HCT116 (cell line): ENCODE measurements around the gene AP4S1. TPM values are rescaled to one million over a fixed set of nuclear protein-coding genes. Genes with fewer than 3 reads are reported as not detected.

ENCODE experiments used
- ATAC-seq: fragments of 200-7000 bp; cut with Tn5 transposase; 2 replicates; pipeline ENCODE4 v1.9.1; 2020; ENCODE audit warnings: mild to moderate bottlenecking, moderate library complexity
- BruUV-seq: library from RNA; stranded (reverse); fragments of 400-500 nt; replicated peaks from 2 replicates; lab custom pipeline; 2021; lab: Mats Ljungman, UMichigan
- CTCF ChIA-PET: fragments of 300-600 bp; sonication (Branson Sonifier 250); formaldehyde crosslinking; loops from one replicate; lab custom pipeline; 2021; ENCODE audit warnings: antibody characterized with exemption; lab: Charles Lee
- POLR2A ChIA-PET: fragments of 300-600, 350-600 bp; sonication (Branson Sonifier 250); formaldehyde crosslinking; loops from one replicate; lab custom pipeline; 2021; ENCODE audit warnings: antibody characterized with exemption; lab: Charles Lee
- RAD21 ChIA-PET, 2 experiments: fragments of 300-600 bp; sonication (Branson Sonifier 250); formaldehyde crosslinking; loops; one replicate each; lab custom pipeline; 2023; ENCODE audit warnings: low total read pairs in 2 of 2; ENCODE audit not compliant: uncharacterized antibody in 2 of 2, unreplicated experiment in 2 of 2, low non-redundant PET in 1 of 2; lab: Charles Lee
- DNase-seq: peaks from one replicate; pipeline ENCODE4 v3.0.0-alpha.2; 2010; ENCODE audit warnings: low read depth, low spot score
- H2AFZ ChIP-seq: fragments of 200-600 bp; shearing (Covaris generic), sonication (generic); 2 replicates; pipeline ENCODE4 v1.6.1; 2017; ENCODE audit warnings: low read depth, mixed run types, mixed read lengths, antibody characterized with exemption, low read length; ENCODE audit not compliant: poor library complexity, severe bottlenecking
- H3K27ac ChIP-seq: 2 replicates; pipeline ENCODE4 v1.5.1; 2012; ENCODE audit warnings: low read depth, low read length
- H3K27me3 ChIP-seq: fragments of 200-600 bp; sonication (generic); 2 replicates; pipeline ENCODE4 v1.6.1; 2016; ENCODE audit warnings: mixed run types, low read length, mixed read lengths; ENCODE audit not compliant: insufficient read depth
- H3K36me3 ChIP-seq, 2 experiments: fragments of 200-500 bp in 1 of 2; fragments of 200-600 bp in 1 of 2; sonication (Bioruptor generic) in 1 of 2; sonication (generic) in 1 of 2; 2 replicates each; pipeline versions ENCODE4 v1.5.1 to v1.6.1; 2014 to 2016; ENCODE audit warnings: low read length in 2 of 2, inconsistent platforms in 1 of 2, mixed read lengths in 1 of 2, mixed run types in 1 of 2; ENCODE audit not compliant: insufficient read depth in 2 of 2, control insufficient read depth in 1 of 2
- H3K4me1 ChIP-seq, 2 experiments: fragments of 200-600 bp in 1 of 2; sonication (generic) in 1 of 2; 2 replicates each; pipeline versions ENCODE4 v1.5.1 to v1.6.1; 2012 to 2017; ENCODE audit warnings: low read length in 2 of 2, inconsistent platforms in 1 of 2, mild to moderate bottlenecking in 1 of 2, mixed read lengths in 1 of 2, mixed run types in 1 of 2, moderate library complexity in 1 of 2; ENCODE audit not compliant: insufficient read depth in 2 of 2, control insufficient read depth in 1 of 2
- H3K4me2 ChIP-seq: fragments of 200-600 bp; sonication (generic); 2 replicates; pipeline ENCODE4 v1.6.1; 2017; ENCODE audit warnings: mixed run types, low read length, mixed read lengths
- H3K4me3 ChIP-seq, 2 experiments: fragments of 200-600 bp in 1 of 2; sonication (generic) in 1 of 2; replicated peaks in 1 of 2; 2 replicates each; pipeline ENCODE4 v1.5.1; 2011 to 2016; ENCODE audit warnings: low read length in 2 of 2, control low read depth in 1 of 2, low read depth in 1 of 2, mild to moderate bottlenecking in 1 of 2, mixed read lengths in 1 of 2, mixed run types in 1 of 2
- H3K79me2 ChIP-seq: fragments of 200-600 bp; sonication (generic); 2 replicates; pipeline ENCODE4 v1.6.1; 2017; ENCODE audit warnings: mild to moderate bottlenecking, mixed run types, low read length, moderate library complexity, mixed read lengths; ENCODE audit not compliant: insufficient read depth
- H3K9ac ChIP-seq: fragments of 200-600 bp; sonication (generic); 2 replicates; pipeline ENCODE4 v1.6.1; 2016; ENCODE audit warnings: low read length, mixed read lengths
- H3K9me2 ChIP-seq: fragments of 200-600 bp; sonication (generic), shearing (Covaris generic); 2 replicates; pipeline ENCODE4 v1.6.1; 2017; ENCODE audit warnings: mixed run types, mild to moderate bottlenecking, moderate library complexity; ENCODE audit not compliant: insufficient read depth
- H3K9me3 ChIP-seq, 2 experiments: fragments of 200-500 bp in 1 of 2; fragments of 200-600 bp in 1 of 2; sonication (Bioruptor generic) in 1 of 2; sonication (generic) in 1 of 2; 2 replicates each; pipeline ENCODE4 v1.6.1; 2014 to 2017; ENCODE audit warnings: low read length in 2 of 2, mixed read lengths in 2 of 2, inconsistent platforms in 1 of 2, low read depth in 1 of 2, mild to moderate bottlenecking in 1 of 2, mixed run types in 1 of 2, moderate library complexity in 1 of 2; ENCODE audit not compliant: control insufficient read depth in 1 of 2, insufficient read depth in 1 of 2
- H4K20me1 ChIP-seq: fragments of 200-600 bp; sonication (generic), shearing (Covaris generic); 2 replicates; pipeline ENCODE4 v1.6.1; 2017; ENCODE audit warnings: mixed run types, mild to moderate bottlenecking, moderate library complexity; ENCODE audit not compliant: insufficient read depth
- CEBPB ChIP-seq: IDR thresholded peaks from 2 replicates; pipeline ENCODE4 v1.6.1; 2012; ENCODE audit warnings: low read depth
- EGR1 ChIP-seq: IDR thresholded peaks from 2 replicates; pipeline ENCODE4 v1.6.1; 2012; ENCODE audit warnings: low read depth
- ELF1 ChIP-seq: IDR thresholded peaks from 2 replicates; pipeline ENCODE4 v1.6.1; 2012; ENCODE audit warnings: low read depth, borderline replicate concordance
- EZH2 ChIP-seq: fragments of 200-600 bp; sonication (generic); IDR thresholded peaks from 2 replicates; pipeline ENCODE4 v1.6.1; 2017; ENCODE audit warnings: antibody characterized with exemption, mixed run types
- EZH2phosphoT487 ChIP-seq: fragments of 200-600 bp; IDR thresholded peaks from 2 replicates; pipeline ENCODE4 v1.6.1; 2018; ENCODE audit warnings: antibody characterized with exemption, borderline replicate concordance
- FOSL1 ChIP-seq: IDR thresholded peaks from 2 replicates; pipeline ENCODE4 v1.6.1; 2012; ENCODE audit warnings: low read depth
- JUND ChIP-seq: IDR thresholded peaks from 2 replicates; pipeline ENCODE4 v1.6.1; 2012
- POLR2A ChIP-seq: IDR thresholded peaks from 2 replicates; pipeline ENCODE4 v1.7.0; 2011; ENCODE audit warnings: borderline replicate concordance; ENCODE audit not compliant: insufficient read depth, insufficient read length; ENCODE audit errors: extremely low read depth
- POLR2AphosphoS5 ChIP-seq: IDR thresholded peaks from 2 replicates; pipeline ENCODE4 v1.6.1; 2011; ENCODE audit warnings: mild to moderate bottlenecking, low read depth, low read length, moderate library complexity
- RAD21 ChIP-seq: IDR thresholded peaks from 2 replicates; pipeline ENCODE4 v1.6.1; 2012; ENCODE audit warnings: low read depth, mild to moderate bottlenecking
- SP1 ChIP-seq: IDR thresholded peaks from 2 replicates; pipeline ENCODE4 v1.6.1; 2012; ENCODE audit warnings: low read depth
- SRF ChIP-seq: IDR thresholded peaks from 2 replicates; pipeline ENCODE4 v1.6.1; 2012; ENCODE audit warnings: low read depth
- TCF7L2 ChIP-seq: IDR thresholded peaks from 2 replicates; pipeline ENCODE4 v1.7.0; 2011; ENCODE audit warnings: borderline replicate concordance, inconsistent platforms; ENCODE audit not compliant: insufficient read depth, insufficient read length; ENCODE audit errors: extremely low read depth
- YY1 ChIP-seq: IDR thresholded peaks from 2 replicates; pipeline ENCODE4 v1.6.1; 2011; ENCODE audit warnings: low read length, low read depth, moderate library complexity, mild to moderate bottlenecking; ENCODE audit not compliant: insufficient replicate concordance; ENCODE audit errors: extremely low read depth
- ZFX ChIP-seq: fragments of 450-650 bp; IDR thresholded peaks from 2 replicates; pipeline ENCODE4 v1.6.1; 2017
- ZNF274 ChIP-seq: fragments of 200-500 bp; sonication (Bioruptor generic); IDR thresholded peaks from 2 replicates; pipeline ENCODE4 v1.6.1; 2014; ENCODE audit warnings: mild to moderate bottlenecking, low read depth, low read length, inconsistent platforms
- intact Hi-C: fragments of 100-400 bp; cut with micrococcal nuclease; formaldehyde crosslinking; loops from 2 replicates; pipeline ENCODE4 v1.10.0; 2022
- total RNA-seq: library from RNA; stranded (reverse); gene quantifications from one replicate; pipeline ENCODE4 v1.2.1, GENCODE V29; 2021; ENCODE audit not compliant: unreplicated experiment
- TF ChIP-seq, protein P1 (sequence below): IDR thresholded peaks from 2 replicates; pipeline ENCODE4 v1.6.1; 2012; ENCODE audit warnings: low read depth
- TF ChIP-seq, protein P2 (sequence below), 3 experiments: fragments of 200-600 bp in 1 of 3; sonication (generic) in 1 of 3; IDR thresholded peaks in 2 of 3; conservative IDR thresholded peaks in 1 of 3; 2 replicates each; pipeline ENCODE4 v1.5.1; 2012 to 2017; ENCODE audit warnings: low read depth in 2 of 3, low read length in 2 of 3, antibody characterized with exemption in 1 of 3, borderline replicate concordance in 1 of 3, control low read depth in 1 of 3, mild to moderate bottlenecking in 1 of 3, mixed read lengths in 1 of 3, mixed run types in 1 of 3, moderate library complexity in 1 of 3; ENCODE audit not compliant: insufficient read depth in 1 of 3
- TF ChIP-seq, protein P3 (sequence below): IDR thresholded peaks from 2 replicates; pipeline ENCODE4 v1.6.1; 2012

AP4S1 gene
- total RNA-seq, 1 experiment from 2014 or later, result 5.0 TPM

DNA sequence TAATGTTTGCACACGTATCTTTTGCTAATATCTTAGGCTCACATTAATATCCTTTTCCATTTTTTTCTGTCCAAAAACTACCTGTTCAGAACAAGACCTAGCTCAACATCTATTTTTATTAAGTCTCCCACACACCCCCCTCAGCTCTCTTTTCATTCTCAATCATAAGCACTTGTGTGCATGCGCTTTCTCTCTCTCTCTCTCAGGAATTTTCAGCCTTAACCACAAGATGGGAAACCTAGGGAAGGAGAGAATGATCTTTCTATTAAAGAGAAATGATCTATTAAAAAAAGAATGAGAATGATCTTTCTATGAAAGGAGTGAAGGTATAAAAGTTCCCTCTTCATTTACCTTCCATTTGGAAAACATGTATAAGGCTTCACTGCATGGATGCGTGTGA, 39.7 kb upstream of the AP4S1 start:
- H3K27me3 ChIP-seq, result no peaks in the 10 kb centered on the region
- CTCF ChIA-PET, result no interaction called here
- no peak for TF ChIP-seq ZFX
- TF ChIP-seq SP1, result no peak
- no peak for TF ChIP-seq RAD21
- TF ChIP-seq, protein P1, sequence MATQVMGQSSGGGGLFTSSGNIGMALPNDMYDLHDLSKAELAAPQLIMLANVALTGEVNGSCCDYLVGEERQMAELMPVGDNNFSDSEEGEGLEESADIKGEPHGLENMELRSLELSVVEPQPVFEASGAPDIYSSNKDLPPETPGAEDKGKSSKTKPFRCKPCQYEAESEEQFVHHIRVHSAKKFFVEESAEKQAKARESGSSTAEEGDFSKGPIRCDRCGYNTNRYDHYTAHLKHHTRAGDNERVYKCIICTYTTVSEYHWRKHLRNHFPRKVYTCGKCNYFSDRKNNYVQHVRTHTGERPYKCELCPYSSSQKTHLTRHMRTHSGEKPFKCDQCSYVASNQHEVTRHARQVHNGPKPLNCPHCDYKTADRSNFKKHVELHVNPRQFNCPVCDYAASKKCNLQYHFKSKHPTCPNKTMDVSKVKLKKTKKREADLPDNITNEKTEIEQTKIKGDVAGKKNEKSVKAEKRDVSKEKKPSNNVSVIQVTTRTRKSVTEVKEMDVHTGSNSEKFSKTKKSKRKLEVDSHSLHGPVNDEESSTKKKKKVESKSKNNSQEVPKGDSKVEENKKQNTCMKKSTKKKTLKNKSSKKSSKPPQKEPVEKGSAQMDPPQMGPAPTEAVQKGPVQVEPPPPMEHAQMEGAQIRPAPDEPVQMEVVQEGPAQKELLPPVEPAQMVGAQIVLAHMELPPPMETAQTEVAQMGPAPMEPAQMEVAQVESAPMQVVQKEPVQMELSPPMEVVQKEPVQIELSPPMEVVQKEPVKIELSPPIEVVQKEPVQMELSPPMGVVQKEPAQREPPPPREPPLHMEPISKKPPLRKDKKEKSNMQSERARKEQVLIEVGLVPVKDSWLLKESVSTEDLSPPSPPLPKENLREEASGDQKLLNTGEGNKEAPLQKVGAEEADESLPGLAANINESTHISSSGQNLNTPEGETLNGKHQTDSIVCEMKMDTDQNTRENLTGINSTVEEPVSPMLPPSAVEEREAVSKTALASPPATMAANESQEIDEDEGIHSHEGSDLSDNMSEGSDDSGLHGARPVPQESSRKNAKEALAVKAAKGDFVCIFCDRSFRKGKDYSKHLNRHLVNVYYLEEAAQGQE, result no peak
- TF ChIP-seq CEBPB, result no peak
- no peak for TF ChIP-seq EGR1
- no peak for TF ChIP-seq EZH2phosphoT487
- TF ChIP-seq POLR2AphosphoS5, result no peak
- TF ChIP-seq ZNF274, result no peak
- no peak for TF ChIP-seq JUND
- TF ChIP-seq ELF1, result no peak
- no peak for TF ChIP-seq FOSL1
- TF ChIP-seq EZH2, result no peak
- no peak for TF ChIP-seq YY1
- no peak for TF ChIP-seq POLR2A
- no peak for TF ChIP-seq TCF7L2
- TF ChIP-seq, protein P2, sequence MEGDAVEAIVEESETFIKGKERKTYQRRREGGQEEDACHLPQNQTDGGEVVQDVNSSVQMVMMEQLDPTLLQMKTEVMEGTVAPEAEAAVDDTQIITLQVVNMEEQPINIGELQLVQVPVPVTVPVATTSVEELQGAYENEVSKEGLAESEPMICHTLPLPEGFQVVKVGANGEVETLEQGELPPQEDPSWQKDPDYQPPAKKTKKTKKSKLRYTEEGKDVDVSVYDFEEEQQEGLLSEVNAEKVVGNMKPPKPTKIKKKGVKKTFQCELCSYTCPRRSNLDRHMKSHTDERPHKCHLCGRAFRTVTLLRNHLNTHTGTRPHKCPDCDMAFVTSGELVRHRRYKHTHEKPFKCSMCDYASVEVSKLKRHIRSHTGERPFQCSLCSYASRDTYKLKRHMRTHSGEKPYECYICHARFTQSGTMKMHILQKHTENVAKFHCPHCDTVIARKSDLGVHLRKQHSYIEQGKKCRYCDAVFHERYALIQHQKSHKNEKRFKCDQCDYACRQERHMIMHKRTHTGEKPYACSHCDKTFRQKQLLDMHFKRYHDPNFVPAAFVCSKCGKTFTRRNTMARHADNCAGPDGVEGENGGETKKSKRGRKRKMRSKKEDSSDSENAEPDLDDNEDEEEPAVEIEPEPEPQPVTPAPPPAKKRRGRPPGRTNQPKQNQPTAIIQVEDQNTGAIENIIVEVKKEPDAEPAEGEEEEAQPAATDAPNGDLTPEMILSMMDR (IDR thresholded peaks at IDR 0.05 in 2 of 3, conservative IDR thresholded peaks at IDR 0.05 in 1 of 3; ENCODE audit: borderline replicate concordance in 1 of 3, insufficient read depth in 1 of 3, low read depth in 2 of 3, low read length in 2 of 3), result no peak
- TF ChIP-seq SRF, result no peak
- TF ChIP-seq, protein P3, sequence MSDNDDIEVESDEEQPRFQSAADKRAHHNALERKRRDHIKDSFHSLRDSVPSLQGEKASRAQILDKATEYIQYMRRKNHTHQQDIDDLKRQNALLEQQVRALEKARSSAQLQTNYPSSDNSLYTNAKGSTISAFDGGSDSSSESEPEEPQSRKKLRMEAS, result no peak
- H3K36me3 ChIP-seq, result no peaks in the 10 kb centered on the region
- ATAC-seq (no peak), DNase-seq (no peak)
- peaks cover 6% of the 10 kb centered on the region; the same call in 1 of the 2 replicates for H4K20me1 ChIP-seq
- POLR2A ChIA-PET, result no interaction called here
- H3K4me3 ChIP-seq, result no peak overlapping the region
- no TSS peak for BruUV-seq
- no peak overlapping the region for H3K9ac ChIP-seq
- H3K27ac ChIP-seq, result no peak overlapping the region
- H3K4me2 ChIP-seq, result no peak overlapping the region
- H3K4me1 ChIP-seq, result peaks cover 29 to 38% of the 10 kb centered on the region in 2 experiments
- intact Hi-C loops, result no loop called here
- no peak overlapping the region for H2AFZ ChIP-seq
- H3K79me2 ChIP-seq, result peaks cover 97% of the 10 kb centered on the region
- H3K9me3 ChIP-seq, result no peaks in the 10 kb centered on the region
- no peaks in the 10 kb centered on the region for H3K9me2 ChIP-seq
- RAD21 ChIA-PET, result no interaction called here
